Right lobe of liver (tissue), 4 donors: ENCODE data around the gene TMEM92.

Source experiments
- CTCF ChIP-seq, 4 donors: fragments of 200-600 bp in 3 of 4; fragments of 450-650 bp in 1 of 4; IDR thresholded peaks; one replicate each; pipeline versions ENCODE4 v1.5.1 to v1.8.0; 2016 to 2022; ENCODE audit warnings: antibody characterized with exemption in 4 of 4, mild to moderate bottlenecking in 2 of 4
- POLR2A ChIP-seq: fragments of 450-650 bp; IDR thresholded peaks from one replicate; pipeline ENCODE4 v1.6.1; 2017; ENCODE audit warnings: antibody characterized with exemption, mild to moderate bottlenecking
- donor health status: DM: no; HTN: no; CAD: no.
- donor health status: DM: no; HTN: no; CAD: no.
- donor health status: DM: no; HTN: yes; CAD: no.

- TF ChIP-seq CTCF (IDR thresholded peaks at IDR 0.05) (no peak), POLR2A (no peak)
Measured at GRCh38 chr17:50263331-50264262, 10.7 kb upstream of the TMEM92 start.
